IPS-20b (cell line): ENCODE measurements around the gene NOTCH2.
"Not testable (repeated sequence)": the region's sequence is repeated elsewhere in the genome, so short reads cannot be mapped to it uniquely, and the experiment has no call there.

Experiments
- H3K27ac ChIP-seq: one replicate; pipeline ENCODE4 v1.5.1; 2013; ENCODE audit warnings: low read length
- H3K27me3 ChIP-seq: 2 replicates; pipeline ENCODE4 v1.6.1; 2013; ENCODE audit warnings: mild to moderate bottlenecking, low read length, inconsistent platforms; ENCODE audit not compliant: insufficient read depth
- H3K36me3 ChIP-seq: 2 replicates; pipeline ENCODE4 v1.6.1; 2013; ENCODE audit warnings: low read depth, mild to moderate bottlenecking, inconsistent platforms, low read length, moderate library complexity; ENCODE audit not compliant: insufficient read depth
- H3K4me1 ChIP-seq: 2 replicates; pipeline ENCODE4 v1.6.1; 2013; ENCODE audit warnings: mild to moderate bottlenecking, control low read depth, inconsistent platforms, low read length, moderate library complexity; ENCODE audit not compliant: insufficient read depth
- H3K4me3 ChIP-seq: 2 replicates; pipeline ENCODE4 v1.5.1; 2013; ENCODE audit warnings: mild to moderate bottlenecking, low read length, inconsistent platforms
- H3K9ac ChIP-seq: 2 replicates; pipeline ENCODE4 v1.6.1; 2013; ENCODE audit warnings: low read depth, mild to moderate bottlenecking, inconsistent platforms, low read length, moderate library complexity
- H3K9me3 ChIP-seq: 2 replicates; pipeline ENCODE4 v1.6.1; 2013; ENCODE audit warnings: mild to moderate bottlenecking, low read depth, low read length, inconsistent platforms; ENCODE audit not compliant: insufficient read depth

NOTCH2 gene

DNA sequence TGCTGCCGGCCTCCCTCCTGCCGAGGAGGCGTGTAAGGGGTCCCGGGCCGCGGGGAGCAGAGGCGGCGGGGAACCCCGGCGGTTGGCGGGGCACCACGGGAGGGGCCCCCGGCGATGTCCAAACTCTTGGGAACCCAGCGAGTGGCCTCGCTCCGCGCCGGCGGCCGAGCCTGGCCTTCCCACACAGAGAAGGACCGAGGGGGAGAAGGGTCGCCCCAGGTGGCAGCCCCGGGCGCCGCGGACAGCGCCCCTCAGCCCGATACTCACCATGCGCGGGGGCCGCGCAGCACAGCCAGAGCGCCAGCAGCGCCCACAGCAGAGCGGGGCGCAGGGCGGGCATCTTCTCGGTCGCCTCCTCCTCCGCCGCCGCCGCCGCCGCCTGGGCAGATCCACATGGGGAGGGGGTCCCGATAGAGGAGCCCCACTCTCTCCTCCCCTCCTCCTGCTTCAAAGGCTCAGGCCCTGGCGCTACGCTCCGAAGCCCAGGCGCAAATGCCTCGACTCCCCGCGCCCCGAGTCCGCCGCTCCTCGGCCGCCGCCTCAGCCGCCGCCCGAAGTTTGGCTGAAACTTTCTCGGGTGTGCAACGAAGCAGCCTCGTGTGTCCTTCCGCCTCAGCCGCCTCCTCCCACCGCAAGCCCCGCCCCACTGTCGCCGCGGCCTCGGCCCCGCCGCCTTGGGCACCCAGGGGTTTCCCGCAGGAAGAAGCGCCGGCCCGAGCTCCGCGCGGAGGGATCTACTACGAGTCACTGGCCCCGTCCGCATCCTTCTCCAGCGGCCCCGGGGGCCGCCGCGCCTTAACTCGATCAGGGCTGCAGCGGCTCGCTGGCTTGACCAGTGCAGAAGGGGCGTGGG, at the start of gene NOTCH2:
Gene NOTCH2 (minus strand): TSS at position 596 of the 853 bp plus-strand sequence. CDS start 256 bp downstream, at position 340.
- H3K27me3 ChIP-seq, H3K9ac ChIP-seq, H3K27ac ChIP-seq, H3K9me3 ChIP-seq, H3K4me1 ChIP-seq, H3K36me3 ChIP-seq: not testable (repeated sequence)
- peak within 1 kb of the TSS; percentile 45; the same call in 1 of the 2 replicates for H3K4me3 ChIP-seq

DNA sequence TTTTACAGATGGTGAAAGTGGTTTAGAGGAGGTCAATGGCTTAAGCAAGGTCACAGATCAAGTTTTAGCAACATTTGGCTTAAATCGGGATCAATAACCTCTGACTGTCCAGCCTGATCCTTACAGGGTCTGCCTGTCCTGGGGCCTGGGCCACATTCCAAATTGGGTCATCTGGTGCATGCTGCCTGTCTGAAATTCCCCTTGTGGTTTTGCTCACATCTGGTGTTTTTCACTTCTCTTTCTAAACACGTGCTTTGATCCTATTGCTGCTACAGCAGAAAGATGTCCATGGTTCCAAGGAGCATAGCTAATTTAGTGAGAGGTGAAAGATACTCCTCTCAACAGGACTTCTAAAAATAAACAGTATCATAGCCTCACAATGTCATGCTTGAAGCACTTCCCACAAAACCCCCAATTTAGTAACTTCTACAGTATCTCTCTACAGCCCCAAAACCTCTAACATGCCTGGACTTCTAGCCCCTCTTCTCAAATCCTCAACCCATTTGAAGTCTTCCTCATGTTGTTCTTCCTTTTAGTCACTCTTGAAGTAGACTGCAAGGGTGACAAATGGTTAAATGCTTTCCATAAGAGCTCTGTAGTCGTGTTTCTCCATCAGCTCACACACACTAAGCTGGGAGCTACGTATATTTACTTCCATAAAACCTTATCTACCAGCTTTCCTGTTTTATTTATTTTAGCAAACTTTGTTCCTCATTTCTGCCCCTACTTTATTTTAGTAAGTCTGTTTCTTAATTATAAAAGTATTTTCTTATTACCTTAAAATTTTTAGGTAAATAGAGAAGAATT, 48.1 kb upstream of the NOTCH2 start:
- H3K27ac ChIP-seq, H3K4me1 ChIP-seq, H3K9ac ChIP-seq, H3K4me3 ChIP-seq, H3K9me3 ChIP-seq, H3K36me3 ChIP-seq, H3K27me3 ChIP-seq: not testable (repeated sequence)

DNA sequence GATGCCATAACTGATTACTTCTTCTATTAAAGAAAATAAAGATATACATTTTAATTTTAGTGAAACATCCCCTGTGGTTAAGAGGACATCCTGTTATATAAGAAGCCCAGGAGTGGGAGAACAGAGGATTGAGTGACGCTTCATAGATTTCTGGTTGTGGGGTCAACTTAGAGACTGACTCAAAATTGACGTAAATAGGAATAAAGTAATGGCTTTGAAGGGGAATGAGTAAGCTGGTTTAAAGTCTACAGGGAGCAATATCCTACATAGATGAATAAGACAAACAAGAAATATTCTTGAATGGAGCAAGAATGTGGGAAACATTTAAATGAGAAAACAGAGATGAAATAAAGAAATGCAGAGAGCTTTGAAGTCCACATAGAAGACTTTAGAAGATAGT, 46.6 kb upstream of the NOTCH2 start:
- H3K27me3 ChIP-seq, H3K36me3 ChIP-seq, H3K9me3 ChIP-seq, H3K9ac ChIP-seq, H3K4me3 ChIP-seq, H3K27ac ChIP-seq, H3K4me1 ChIP-seq: not testable (repeated sequence)

- not testable (repeated sequence) for H3K36me3 ChIP-seq, H3K4me3 ChIP-seq, H3K4me1 ChIP-seq, H3K9me3 ChIP-seq, H3K27me3 ChIP-seq, H3K27ac ChIP-seq, H3K9ac ChIP-seq
Observed at GRCh38 chr1:120113134-120113533, 43.7 kb upstream of the NOTCH2 start.

DNA sequence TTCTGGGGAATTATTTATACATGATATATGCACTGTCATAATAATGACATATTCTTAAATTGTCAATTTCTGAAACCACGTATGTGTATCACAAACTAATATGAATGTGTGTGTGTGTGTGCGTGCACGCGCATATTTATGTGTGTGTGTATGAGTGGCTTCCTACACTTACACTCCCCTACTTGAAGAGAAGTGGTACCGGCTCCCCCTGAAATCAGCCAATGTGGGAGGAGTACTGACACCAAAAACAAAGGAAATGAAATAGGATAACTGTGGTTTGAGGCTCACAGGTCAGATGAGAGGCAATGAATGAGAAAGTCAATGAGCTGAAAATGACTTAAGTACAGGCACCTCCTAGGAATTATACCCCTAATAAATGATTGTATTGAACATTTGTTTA, 42.8 kb upstream of the NOTCH2 start:
- not testable (repeated sequence) for H3K9ac ChIP-seq, H3K4me1 ChIP-seq, H3K27me3 ChIP-seq, H3K4me3 ChIP-seq, H3K36me3 ChIP-seq, H3K27ac ChIP-seq, H3K9me3 ChIP-seq

DNA sequence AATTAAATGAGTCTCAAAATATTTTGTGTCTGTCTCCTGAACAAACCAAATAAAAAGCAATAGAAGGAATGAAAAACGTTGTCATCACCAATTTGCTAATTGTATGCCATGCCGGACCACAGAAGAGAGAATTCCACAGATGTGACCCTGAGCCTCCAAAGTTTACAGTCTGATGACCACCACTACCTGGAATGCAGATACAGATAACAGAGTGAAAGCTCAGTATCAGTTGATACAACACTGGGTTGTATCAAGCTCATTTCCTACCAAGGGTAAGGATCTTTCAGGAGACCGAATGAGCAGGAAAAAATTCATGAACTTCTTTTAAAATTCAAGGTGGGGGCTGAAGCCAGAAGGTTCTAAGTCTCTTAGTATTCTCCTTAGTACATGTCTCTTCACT, 42.3 kb upstream of the NOTCH2 start:
- not testable (repeated sequence) for H3K9me3 ChIP-seq, H3K4me3 ChIP-seq, H3K9ac ChIP-seq, H3K27me3 ChIP-seq, H3K27ac ChIP-seq, H3K4me1 ChIP-seq, H3K36me3 ChIP-seq

DNA sequence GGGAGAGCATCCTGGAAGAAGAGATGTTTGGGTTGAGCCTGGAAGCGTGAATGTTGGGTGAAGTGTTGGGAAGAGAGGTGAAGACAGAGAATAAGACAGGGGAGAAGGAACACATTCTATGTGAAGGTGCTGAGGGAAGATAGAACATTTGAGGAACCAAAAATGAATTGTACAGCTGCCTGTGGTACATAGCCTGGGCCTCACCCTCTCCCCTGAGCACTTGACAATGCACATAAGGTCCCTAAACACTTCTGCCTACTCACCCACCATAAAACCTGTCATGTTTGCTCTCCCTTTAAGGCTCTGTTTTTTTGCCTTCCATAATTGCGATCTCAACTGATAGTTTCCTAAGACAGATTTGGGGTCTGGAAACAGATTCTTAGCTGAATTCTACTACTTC, 41.5 kb upstream of the NOTCH2 start:
- not testable (repeated sequence) for H3K4me3 ChIP-seq, H3K9ac ChIP-seq, H3K4me1 ChIP-seq, H3K9me3 ChIP-seq, H3K27ac ChIP-seq, H3K36me3 ChIP-seq, H3K27me3 ChIP-seq

DNA sequence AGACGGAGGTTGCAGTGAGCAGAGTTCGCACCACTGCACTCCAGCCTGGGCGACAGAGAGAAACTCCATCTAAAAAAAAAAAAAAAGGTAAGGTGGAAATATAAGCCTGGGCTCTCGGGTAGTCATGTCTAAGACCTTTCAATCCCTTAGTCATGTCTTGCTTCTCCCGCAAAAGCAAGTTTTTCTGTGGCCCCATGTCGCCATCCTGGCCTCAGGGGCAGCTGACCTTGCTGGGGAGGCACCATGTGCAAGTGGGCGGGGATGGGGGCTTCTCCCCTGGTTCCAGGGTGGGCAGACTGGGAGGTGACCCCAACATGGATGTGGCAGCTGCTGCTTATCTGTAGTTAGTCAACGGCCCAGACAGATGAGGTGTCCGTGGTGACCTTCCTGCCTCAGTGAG, 40.2 kb upstream of the NOTCH2 start:
- H3K4me3 ChIP-seq, result not testable (repeated sequence)

DNA sequence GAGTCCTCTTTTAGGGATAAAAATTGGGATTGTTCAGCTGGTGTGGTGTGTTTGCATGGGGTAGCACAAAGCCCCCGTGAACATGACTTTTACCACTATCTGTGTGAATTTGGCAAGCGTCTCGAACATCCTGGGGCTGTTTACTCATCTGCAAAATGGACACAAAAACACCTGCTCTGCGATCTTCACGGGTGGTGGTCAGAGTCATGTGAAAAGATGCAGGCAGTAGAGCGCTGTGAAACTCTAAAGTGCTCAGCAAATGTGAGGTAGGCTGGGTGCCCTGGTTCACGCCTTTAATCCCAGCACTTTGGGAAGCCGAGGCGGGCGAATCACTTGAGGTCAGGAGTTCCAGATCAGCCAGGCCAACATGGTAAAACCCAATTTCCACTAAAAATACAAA, 39.7 kb upstream of the NOTCH2 start:
- not testable (repeated sequence) for H3K9ac ChIP-seq, H3K36me3 ChIP-seq, H3K4me1 ChIP-seq, H3K4me3 ChIP-seq, H3K27me3 ChIP-seq, H3K27ac ChIP-seq, H3K9me3 ChIP-seq

More for the DNA sequence above, 40.2 kb upstream of the NOTCH2 start:
- not testable (repeated sequence) for H3K27ac ChIP-seq, H3K9ac ChIP-seq, H3K4me1 ChIP-seq, H3K27me3 ChIP-seq, H3K36me3 ChIP-seq, H3K9me3 ChIP-seq

GRCh38 chr1:120105288-120105687, 35.8 kb upstream of the NOTCH2 start:
- not testable (repeated sequence) for H3K27ac ChIP-seq, H3K9ac ChIP-seq, H3K27me3 ChIP-seq, H3K4me1 ChIP-seq, H3K4me3 ChIP-seq, H3K36me3 ChIP-seq, H3K9me3 ChIP-seq

DNA sequence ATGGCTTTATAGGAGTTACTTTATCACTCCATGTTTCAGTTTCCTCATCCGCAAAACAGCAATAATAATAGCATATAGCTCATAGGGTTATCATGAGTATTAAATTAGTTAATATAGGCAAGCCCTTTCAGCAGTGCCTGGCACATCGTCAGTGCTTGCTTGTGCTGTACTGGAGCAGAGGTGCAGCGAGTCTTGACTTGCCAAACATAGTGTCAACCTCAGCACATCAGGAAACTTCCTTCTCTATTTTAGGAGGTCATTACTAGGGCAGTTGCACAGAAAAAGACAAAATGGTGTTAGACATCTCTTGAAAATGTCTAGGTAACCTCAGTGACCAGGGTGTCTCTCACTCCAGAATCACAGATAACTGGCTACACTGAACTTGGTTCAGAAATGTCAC, 34.3 kb upstream of the NOTCH2 start:
- H3K27ac ChIP-seq, H3K4me3 ChIP-seq, H3K9me3 ChIP-seq, H3K27me3 ChIP-seq, H3K4me1 ChIP-seq, H3K9ac ChIP-seq, H3K36me3 ChIP-seq: not testable (repeated sequence)

DNA sequence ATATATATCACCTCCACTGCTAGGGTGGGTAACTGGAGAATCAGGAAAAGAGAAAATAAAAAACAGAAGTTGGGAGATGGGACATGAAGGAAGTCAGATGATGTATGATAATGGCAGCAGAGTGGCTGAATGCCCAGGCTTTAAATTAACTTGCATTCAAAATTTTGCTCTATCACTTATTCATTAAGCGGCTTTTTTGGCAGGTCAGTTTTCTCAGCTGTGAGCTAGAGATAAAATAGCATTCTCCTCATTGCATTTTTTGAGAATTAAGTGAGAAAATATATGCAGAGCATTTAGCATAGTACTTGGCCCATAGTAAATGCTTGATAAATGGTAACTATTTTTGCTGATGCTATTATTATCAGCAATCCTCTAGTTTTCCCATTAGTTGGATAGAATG, 32.1 kb upstream of the NOTCH2 start:
- not testable (repeated sequence) for H3K36me3 ChIP-seq, H3K27ac ChIP-seq, H3K9me3 ChIP-seq, H3K9ac ChIP-seq, H3K4me3 ChIP-seq, H3K27me3 ChIP-seq, H3K4me1 ChIP-seq
